Cardiac muscle cell (in vitro differentiated cells and primary cell): ENCODE results near the gene RAP1GAP. TPM values are rescaled to one million over a fixed set of nuclear protein-coding genes. Genes with fewer than 3 reads are reported as not detected.

Experiments used
- DNase-seq, 2 donors: peaks; one replicate each; pipeline versions ENCODE4 v3.0.0 to v3.0.0-alpha.2; 2010 to 2017; ENCODE audit warnings: low read depth in 1 of 2, low spot score in 1 of 2
- H3K27ac ChIP-seq: fragments of 200-600 bp; sonication (generic); 2 replicates; pipeline ENCODE4 v1.5.1; 2016
- H3K27me3 ChIP-seq: fragments of 200-600 bp; sonication (generic); 2 replicates; pipeline ENCODE4 v1.6.0; 2016; ENCODE audit warnings: control low read depth
- H3K36me3 ChIP-seq: fragments of 200-600 bp; sonication (generic); 2 replicates; pipeline ENCODE4 v1.5.1; 2016; ENCODE audit warnings: control low read depth
- H3K4me1 ChIP-seq: fragments of 200-600 bp; sonication (generic); 2 replicates; pipeline ENCODE4 v1.8.1; 2017; ENCODE audit warnings: low read depth, mild to moderate bottlenecking, mixed run types
- H3K4me3 ChIP-seq: fragments of 200-600 bp; sonication (generic); 2 replicates; pipeline ENCODE4 v1.5.1; 2016; ENCODE audit warnings: mild to moderate bottlenecking
- H3K9me3 ChIP-seq: fragments of 200-600 bp; sonication (generic); 2 replicates; pipeline ENCODE4 v1.5.1; 2017; ENCODE audit warnings: low read depth, mild to moderate bottlenecking, control low read depth
- polyA plus RNA-seq: library from polyadenylated mRNA; unstranded; fragments of >200 nt; fragmentation: Nextera tagmentation; extraction: Ambion mirVana; gene quantifications from 2 replicates; pipeline ENCODE4 v1.2.1, GENCODE V29; 2016
- total RNA-seq: library from RNA; depleted of rRNA; stranded (reverse); fragments of >200 nt; gene quantifications from 2 replicates; pipeline ENCODE4 v1.2.3, GENCODE V29; 2016
- TF ChIP-seq, protein P1 (sequence below): IDR thresholded peaks from 2 replicates; pipeline ENCODE4 v1.5.1; 2012; ENCODE audit warnings: low read depth, mild to moderate bottlenecking, low read length

The RAP1GAP gene
- total and polyA plus RNA-seq, 2 experiments from 2014 or later, result 5.8 to 7.4 TPM

DNA sequence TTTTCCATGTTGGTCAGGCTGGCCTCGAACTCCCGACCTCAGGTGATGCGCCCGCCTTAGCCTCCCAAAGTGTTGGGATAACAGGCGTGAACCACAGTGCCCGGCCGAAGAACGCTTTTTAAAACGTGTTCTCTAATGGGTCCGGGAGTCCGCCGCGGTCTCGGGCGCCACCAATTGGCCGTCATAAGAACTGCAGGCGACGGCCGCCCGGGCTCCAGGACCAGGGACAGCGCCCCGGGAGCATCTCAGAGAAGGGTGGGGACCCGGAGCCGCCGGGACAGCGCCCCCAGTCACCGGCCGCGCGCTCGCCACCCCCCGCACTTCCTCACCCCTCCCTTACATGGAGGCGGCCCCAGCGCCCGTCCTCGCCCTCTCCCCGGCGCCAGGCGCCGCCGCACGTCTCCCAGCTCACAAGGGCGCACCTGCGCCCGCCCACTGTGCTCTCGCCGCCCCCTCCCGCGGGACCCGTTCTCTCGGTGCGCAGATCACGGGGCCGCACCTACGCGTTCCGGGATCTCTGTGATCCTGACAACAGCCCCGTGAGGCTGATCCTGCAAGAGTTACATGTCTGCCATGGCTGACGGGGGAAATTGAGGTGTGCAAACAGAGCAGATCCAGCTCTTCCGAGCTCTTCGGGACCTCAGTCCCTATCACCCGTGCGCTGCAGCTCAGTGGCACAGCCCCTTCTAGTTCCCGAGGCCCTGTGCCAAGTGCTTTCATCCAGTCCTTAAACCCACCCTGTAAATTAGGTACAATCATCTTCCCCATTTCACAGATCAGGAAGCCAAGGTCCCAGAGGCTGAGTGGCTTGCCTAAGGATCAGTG, 9.8 kb downstream of the RAP1GAP start:
- Histone ChIP-seq H3K9me3 (no peaks in the 10 kb centered on the region), H3K27me3 (peaks cover 24% of the 10 kb centered on the region), H3K27ac (no peak overlapping the region), H3K4me1 (no peaks in the 10 kb centered on the region), H3K36me3 (no peaks in the 10 kb centered on the region), H3K4me3 (peak overlapping the region; percentile 17)
- TF ChIP-seq, protein P1, sequence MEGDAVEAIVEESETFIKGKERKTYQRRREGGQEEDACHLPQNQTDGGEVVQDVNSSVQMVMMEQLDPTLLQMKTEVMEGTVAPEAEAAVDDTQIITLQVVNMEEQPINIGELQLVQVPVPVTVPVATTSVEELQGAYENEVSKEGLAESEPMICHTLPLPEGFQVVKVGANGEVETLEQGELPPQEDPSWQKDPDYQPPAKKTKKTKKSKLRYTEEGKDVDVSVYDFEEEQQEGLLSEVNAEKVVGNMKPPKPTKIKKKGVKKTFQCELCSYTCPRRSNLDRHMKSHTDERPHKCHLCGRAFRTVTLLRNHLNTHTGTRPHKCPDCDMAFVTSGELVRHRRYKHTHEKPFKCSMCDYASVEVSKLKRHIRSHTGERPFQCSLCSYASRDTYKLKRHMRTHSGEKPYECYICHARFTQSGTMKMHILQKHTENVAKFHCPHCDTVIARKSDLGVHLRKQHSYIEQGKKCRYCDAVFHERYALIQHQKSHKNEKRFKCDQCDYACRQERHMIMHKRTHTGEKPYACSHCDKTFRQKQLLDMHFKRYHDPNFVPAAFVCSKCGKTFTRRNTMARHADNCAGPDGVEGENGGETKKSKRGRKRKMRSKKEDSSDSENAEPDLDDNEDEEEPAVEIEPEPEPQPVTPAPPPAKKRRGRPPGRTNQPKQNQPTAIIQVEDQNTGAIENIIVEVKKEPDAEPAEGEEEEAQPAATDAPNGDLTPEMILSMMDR, result peak; percentile 84
- DNase-seq, result peak; percentile 69 to 89

DNA sequence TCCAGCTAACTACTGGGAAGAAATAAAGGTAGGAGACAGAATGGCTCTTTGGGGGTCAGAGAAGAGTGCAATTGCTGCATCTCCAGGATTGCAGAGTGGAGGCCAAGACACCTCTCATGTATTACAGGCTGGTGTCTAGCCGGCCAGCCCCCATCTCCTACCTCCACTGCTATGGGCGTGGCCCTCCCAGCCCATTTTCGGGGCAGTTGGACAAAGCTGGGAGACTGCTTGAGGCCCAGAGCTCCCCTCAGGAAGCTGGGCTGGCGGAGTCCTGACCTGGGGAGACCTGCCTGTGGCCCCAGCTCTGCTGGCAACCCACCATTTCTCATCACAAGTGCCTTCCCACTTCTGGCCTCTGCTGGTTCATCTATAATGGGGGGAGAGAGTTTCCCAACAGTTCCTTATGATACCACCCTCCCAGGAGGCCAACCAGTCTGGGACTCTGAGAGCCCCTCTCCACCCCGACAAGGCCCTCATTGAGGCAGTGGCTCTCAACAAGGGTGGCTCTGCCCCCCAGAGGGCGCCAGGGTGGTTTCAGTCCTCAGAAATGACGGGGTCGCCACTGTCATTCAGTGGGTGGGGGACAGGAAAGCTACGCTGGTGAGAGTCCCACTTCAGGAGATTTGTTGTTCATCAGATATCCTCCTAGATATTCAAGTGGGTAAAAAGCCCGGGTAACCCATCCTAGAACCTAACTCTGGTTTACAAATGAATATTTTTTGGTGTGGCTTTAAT, 11.5 kb downstream of the RAP1GAP start:
- Histone ChIP-seq H3K36me3 (no peaks in the 10 kb centered on the region), H3K27ac (no peak overlapping the region), H3K4me1 (no peaks in the 10 kb centered on the region), H3K4me3 (no peak overlapping the region), H3K27me3 (peaks cover 29% of the 10 kb centered on the region), H3K9me3 (no peaks in the 10 kb centered on the region)
- TF ChIP-seq, protein P1, result no peak
- no peak for DNase-seq

DNA sequence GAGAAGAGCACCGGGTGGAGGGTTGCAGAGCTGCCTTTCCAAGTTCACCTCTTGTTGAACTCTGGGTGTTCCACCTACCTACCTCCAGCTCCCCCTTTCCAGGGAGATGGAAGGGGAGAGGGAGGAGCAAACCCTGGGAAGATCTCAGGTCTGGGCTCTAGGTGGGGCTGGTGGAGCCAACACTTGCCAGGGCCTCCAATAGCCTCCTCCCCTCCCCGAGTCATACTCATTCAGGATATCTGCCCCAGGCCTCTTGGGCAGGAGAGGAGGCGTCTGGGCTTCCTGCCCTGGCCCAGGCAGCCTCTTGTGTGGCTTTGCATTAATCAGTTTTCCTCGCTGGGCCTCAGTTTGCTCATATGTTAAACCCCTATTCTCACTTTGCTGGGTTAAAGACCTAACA, 13.4 kb downstream of the RAP1GAP start:
- H3K9me3 ChIP-seq, result no peaks in the 10 kb centered on the region
- H3K27me3 ChIP-seq, result peaks cover 28% of the 10 kb centered on the region
- no peaks in the 10 kb centered on the region for H3K4me1 ChIP-seq
- no peak overlapping the region for H3K27ac ChIP-seq
- no peak overlapping the region for H3K4me3 ChIP-seq
- H3K36me3 ChIP-seq, result no peaks in the 10 kb centered on the region
- TF ChIP-seq, protein P1, result no peak
- no peak for DNase-seq

DNA sequence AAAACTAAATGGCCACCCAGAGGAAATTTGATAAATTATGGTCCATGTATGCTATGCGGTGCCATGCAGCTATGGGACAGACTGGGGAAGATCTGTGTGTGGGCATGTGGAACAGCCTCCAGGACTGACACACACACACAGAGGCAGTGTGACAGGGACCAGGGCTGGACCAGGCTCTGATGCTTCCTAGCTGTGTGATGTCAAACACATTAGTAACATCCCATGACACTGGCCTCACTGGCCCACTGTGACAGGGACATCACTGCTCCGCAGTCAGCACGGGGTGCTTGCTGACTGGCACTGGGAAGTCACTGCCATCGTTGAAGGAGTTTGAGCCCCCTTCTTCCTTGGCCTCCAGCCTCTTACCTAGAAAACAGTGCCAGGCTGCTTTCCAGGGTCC, 13.9 kb downstream of the RAP1GAP start:
- TF ChIP-seq, protein P1, result no peak
- no peaks in the 10 kb centered on the region for H3K9me3 ChIP-seq
- DNase-seq, result no peak
- no peak overlapping the region for H3K27ac ChIP-seq
- H3K36me3 ChIP-seq, result no peaks in the 10 kb centered on the region
- H3K27me3 ChIP-seq, result peaks cover 23% of the 10 kb centered on the region
- no peak overlapping the region for H3K4me3 ChIP-seq
- no peaks in the 10 kb centered on the region for H3K4me1 ChIP-seq

DNA sequence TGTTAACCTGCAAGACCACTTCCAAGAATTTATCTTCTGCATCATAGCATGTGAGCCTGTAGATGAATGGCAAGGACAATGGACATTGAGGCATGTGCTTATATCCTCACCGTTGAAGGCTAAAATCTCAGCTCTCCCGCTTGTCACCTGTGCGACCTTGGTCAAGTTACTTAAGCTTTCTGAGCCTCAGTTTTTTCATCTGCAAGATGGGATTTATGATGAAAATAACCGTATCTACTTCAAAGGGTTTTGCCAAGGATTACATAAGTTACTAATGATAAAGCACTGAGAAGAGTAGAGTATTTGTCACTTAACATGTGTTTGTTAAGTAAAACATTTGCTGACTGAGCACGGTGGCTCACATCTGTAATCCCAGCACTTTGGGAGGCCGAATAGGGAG, 14.9 kb downstream of the RAP1GAP start:
- peaks cover 16% of the 10 kb centered on the region for H3K27me3 ChIP-seq
- H3K4me3 ChIP-seq, result no peak overlapping the region
- TF ChIP-seq, protein P1, result no peak
- no peaks in the 10 kb centered on the region for H3K4me1 ChIP-seq
- H3K9me3 ChIP-seq, result no peaks in the 10 kb centered on the region
- no peak overlapping the region for H3K27ac ChIP-seq
- no peak for DNase-seq
- H3K36me3 ChIP-seq, result no peaks in the 10 kb centered on the region
